T-helper 2 cell treated with Interferon-gamma antibody and Interleukin-4, amounts not matched to agents 100 ng/mL and 5 ng/mL, for 36 hours (primary cell): ENCODE results near the gene ZBTB3. TPM values are rescaled to one million over a fixed set of nuclear protein-coding genes. Genes with fewer than 3 reads are reported as not detected.
"Not testable (repeated sequence)": the region's sequence is repeated elsewhere in the genome, so short reads cannot be mapped to it uniquely, and the experiment has no call there.

Source experiments
- intact Hi-C: fragments of 100-400 bp; cut with micrococcal nuclease; formaldehyde crosslinking; loops from one replicate; pipeline ENCODE4 v1.15.1; 2023
- total RNA-seq: library from RNA; stranded (reverse); gene quantifications from 2 replicates; pipeline ENCODE4 v1.2.3, GENCODE V29; 2022

The ZBTB3 gene
- total RNA-seq, 1 donor from 2014 or later: 12.9 TPM

DNA sequence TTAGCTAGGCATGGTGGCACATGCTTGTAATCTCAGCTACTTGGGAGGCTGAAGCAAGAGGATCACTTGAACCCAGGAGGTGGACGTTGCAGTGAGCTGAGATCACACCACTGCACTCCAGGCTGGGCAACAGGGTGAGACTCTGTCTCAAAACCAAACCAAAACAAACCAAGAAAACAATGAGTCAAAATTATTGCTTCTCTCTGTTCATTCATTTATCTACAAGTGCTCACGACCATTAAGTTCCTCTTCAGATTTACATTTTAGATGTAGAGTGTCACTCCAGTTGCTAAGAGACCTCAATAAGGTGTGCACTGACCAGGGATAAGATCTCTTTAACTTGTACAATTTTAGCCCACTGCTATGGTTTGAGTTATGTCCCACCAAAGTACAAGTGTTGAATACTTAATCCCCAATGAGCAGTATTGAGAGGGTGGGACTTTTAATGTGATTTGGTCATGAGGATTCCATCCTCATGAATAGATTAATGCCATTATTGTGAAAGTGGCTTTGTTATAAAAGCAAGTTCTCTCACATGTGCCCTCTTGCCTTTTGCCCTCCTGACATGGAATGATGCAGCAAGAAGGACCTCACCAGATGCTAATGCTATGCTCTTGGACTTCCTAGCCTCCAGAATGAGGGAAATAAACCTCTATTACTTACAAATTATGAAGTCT is 34.5 kb downstream of the ZBTB3 start:
- intact Hi-C loops: no loop called here

DNA sequence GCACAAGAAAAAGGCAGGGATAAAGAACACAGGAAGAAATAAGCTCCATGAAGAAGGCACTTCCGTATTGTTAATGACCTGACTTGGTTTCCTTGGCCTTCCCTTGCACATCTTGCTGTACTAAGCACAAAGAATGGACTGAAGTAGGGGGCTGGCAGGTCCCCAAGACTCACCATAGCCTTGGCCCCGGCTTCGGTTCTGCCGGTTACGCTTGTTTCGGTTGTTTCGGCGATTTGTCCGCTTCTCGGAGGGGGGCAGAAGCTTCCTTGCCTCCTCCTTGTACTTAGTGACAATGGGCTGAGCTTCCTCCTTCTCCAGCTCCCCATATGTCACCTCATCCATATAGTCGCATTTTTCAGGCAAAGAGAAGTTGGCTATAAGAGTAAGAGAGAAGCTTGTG is 37.1 kb downstream of the ZBTB3 start:
- intact Hi-C loops: no loop called here

DNA sequence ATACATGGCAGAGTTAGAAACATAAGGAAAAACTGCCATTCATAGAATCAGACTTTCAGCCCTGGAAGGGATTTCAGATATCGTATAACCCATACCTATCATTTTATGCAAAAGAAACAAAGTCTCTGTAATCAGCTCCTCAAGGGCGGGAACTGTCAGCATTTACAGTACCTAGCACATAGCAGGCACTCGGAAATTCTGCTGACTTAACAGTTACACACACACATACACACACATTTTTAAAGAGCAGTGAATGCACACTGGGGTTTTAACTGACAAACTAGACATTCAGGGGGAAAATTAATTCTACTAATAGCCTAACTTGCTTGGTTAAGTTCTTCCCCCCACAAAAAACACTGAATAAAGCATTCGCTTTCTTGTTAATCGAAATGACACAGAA is 37.8 kb downstream of the ZBTB3 start:
- intact Hi-C loops: no loop called here

DNA sequence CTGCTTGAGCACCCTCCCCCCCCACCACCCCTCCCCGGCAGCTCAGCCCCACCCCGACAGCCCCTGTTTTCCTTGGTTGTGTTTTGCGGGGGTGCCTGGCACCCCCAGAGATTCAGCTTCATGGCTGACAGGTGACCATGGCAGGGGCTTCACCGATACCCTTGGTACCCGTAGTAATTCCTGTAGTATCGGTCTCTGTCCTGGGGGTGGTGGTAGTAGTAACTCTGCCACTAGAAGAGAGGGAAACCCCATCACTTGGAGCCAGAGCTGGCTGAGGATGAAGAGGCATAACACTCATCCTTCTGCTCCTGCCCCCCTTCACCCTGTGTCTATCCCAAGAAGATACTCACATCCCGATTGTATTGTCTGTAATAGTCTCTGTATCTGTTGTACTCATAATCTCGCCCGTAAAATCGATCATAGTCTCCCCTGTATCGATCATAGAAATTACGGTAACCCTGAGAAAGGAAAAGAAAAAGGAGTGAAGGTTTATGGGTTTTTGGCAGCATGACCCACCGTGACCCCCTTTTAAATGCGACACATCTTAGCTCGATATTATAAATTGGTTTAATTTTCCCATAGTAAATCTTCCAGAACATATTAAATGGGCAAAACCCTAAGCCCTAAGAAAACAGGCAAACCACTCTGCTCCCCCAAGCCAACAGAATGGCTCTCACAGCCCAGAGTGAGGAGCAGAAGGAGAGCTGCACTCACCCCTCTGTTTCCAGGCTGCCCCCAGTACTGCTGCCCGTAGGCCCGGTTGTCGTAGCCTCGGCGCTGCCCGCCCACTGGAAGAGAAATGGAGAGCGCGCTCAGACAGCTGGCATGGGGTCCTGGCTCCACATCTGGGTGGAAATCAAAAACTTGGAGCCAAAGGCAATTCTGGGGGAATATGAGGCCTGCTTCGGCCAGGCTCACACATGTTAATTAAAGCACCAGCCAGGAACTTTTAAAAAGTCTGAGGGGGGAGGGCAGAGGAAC is 38.5 kb downstream of the ZBTB3 start:
- intact Hi-C loops: no loop called here

DNA sequence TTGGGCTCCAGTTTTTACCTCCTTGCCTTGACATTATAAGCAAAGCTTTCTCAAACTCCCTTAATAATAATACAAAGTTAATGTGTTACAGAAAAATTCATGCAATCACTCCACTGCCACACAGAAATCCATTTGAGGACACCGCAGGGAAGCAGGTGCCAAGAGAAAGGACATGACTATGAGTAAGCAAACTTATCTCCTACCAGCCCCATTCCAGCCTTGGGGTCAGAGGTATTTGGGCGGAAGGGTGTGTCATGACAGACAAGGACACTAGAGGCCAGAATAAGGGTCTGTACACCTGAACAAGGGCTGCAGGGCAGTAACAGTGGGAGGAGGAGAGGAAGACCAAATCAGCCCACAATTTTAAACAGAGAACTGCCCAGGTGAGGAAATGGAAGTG is 40.6 kb downstream of the ZBTB3 start:
- intact Hi-C loops: no loop called here

DNA sequence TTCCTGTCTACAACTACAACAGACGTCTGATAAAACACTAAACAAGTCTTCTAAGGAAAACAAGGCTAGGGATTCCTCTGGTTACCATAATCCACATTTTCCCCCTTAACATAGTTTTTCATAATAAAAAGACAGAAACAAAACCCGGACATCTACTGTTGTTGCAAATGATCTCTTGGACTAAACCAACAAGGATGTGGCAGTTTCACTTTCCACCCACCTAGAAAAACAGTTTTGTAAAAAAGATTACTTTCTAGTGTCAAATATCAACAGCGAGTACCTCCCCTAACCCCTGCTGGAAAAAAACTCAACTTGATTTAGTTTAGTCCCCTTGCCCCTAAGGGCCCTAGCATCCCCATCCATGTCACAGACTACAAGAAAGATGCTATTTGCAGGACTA is 41.1 kb downstream of the ZBTB3 start:
- intact Hi-C loops: no loop called here

DNA sequence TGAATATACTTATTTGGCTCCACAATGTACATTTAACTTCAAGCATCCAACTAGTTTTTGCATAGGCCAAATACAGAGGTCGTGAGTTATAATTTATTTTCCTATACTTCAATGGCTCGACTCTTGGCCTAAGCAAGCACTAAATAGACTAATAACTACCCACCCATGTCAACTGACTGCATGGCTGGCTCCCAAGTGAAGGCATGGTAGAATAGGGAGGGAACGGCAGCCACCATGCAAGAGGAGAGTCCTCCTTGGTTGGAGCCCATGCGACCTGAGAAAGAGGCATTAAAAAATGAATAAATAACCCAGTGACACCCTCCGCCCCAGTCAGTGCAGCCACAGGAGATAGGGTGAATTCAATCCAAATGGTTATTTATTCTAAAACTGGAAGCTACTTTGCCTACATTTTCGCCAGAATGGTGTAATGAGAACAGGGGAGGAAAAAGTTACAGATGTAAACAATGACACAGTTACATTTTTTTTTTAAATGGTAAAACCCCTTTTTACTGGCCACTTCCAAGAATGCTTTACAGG is 41.6 kb downstream of the ZBTB3 start:
- intact Hi-C loops: no loop called here

DNA sequence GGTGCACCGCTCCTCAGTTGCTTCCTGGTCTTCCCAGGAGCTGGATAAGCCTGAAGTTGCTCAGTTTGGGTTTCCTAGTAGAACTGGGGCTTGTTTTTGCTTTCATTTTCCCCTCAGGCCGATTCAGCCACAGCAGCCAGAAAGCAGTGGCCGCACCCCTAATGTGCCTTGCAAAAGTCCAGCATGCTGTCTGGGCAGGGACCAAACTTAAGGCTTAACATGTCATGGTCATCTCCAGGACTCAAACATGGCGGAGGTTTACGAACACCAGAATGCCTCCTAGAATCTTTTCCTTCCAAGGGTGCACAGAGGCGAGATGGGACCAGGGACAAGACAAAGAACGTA is 44.0 kb downstream of the ZBTB3 start:
- intact Hi-C loops: no loop called here

DNA sequence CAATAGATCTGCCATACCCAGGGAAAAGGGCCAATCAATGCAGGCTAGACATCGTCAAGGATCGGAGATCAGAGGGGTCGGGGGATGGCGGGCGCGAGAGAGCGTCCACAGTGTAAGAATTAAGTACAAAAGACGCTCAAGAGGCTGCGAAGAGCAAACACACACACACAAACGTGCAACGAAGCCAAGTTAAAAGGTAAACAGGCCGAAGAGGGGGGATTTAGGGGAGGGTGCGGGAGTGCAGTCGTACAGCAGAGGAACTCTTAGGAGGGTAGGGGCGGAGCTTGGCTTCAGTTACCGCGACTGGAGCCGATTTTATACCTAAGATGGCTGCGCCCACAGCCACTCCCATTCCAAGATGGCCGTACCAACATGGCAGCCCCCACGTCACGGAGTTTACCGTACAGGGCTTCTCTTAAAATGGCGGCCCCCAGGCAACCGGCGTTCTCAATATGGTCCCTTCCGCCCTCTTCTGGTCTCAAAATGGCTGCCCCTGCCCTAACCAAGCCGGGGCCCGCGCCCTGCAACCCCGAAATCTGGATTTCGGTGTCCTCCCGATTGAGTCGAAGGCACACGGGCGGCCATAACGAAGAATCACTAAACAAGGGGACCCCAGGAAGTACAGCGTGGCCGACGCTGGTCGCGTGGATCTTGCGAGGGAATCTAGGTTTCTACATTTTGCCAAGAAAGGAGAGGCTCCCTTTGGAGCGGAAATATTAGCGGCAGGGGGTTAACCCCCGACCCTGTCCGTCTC is 44.5 kb downstream of the ZBTB3 start:
- intact Hi-C loops: loop anchor here (1.0 to 5.0 kb wide), 8 partner anchors 18 to 172 kb away; partner anchors contain the start of genes GANAB, HNRNPUL2, LBHD1 and STX5

DNA sequence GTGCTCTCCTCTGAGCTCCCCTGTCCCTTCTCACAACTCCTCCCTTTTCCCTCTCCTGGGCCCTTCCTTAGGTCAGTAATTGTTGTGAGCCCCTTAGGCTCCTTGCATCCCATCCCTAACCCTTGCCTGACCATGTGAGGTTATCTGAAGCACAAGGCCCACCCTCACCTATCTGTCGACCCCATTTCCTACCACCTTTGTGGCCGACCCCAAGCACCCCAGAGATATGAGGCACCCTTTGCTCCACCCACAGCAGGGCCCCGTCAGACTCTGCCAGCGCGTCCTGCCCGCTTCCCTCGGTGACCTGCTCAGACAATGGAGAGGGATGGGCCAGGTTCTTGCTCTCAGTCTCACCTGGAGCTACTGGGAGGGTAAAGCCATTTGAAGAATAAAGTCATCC is 45.2 kb downstream of the ZBTB3 start:
- intact Hi-C loops: loop anchor here (1.0 to 5.0 kb wide), 8 partner anchors 19 to 173 kb away; partner anchors contain the start of genes GANAB, HNRNPUL2, LBHD1 and STX5

DNA sequence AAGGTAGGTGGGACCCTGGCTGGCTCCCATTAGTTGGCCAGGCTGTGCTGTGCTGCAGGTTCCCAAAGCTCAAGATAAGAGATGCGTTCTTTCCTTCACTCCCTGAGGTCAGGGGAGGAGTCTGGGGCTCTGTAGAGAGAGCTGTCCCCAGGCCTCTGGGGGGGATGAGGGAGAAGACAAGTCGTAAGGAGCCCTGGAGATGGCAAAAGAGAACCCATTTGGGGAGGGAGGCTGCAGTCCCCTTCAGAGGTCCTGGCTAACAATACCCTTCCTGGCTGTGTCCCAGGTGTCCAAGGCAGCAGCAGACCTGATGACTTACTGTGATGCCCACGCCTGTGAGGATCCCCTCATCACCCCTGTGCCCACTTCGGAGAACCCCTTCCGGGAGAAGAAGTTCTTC is 45.6 kb downstream of the ZBTB3 start:
- intact Hi-C loops: loop anchor here (2.0 to 5.0 kb wide), 4 partner anchors 36 to 124 kb away; partner anchors contain the start of genes GANAB, LBHD1, STX5 and TEX54

DNA sequence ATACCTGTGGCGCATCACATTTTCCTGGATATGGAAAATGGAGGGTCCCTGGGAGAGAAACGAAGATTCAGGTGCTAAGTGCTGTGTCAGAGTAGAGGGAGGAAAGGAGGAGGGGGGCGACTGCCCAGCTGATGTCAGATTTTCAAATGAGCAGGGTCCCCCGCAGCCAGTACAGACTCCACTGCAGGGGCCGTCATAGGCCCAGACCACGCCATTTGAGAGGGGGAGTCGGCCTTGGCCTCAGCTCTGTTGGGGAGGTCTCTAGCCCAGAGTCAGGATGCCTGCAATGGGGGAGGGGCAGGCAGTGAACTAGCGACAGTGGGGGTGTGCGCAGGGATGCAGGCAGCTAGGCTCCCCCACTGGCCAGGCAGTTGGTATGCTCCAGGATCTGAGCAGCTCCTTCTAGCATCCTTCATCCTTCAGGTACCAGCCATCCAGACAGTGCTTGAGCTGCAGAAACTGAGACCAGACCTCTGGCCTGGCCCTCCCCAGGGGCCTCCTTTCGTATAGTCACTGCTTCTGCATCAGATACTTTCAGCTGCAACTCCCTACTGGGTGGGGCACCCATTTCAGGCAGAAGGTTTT is 46.6 kb downstream of the ZBTB3 start, which contains the start of the genes BSCL2 and GNG3:
Gene BSCL2 (minus strand): TSS at position 148 of the 585 bp plus-strand sequence. CDS start 229 bp downstream, outside the sequence.
Gene GNG3 (plus strand): TSS at position 400 of the 585 bp plus-strand sequence. CDS start 620 bp downstream, outside the sequence.
- intact Hi-C loops: loop anchor here (5.0 kb wide), 3 partner anchors 35 to 125 kb away; partner anchors contain the start of genes LBHD1, STX5, TEX54 and TUT1

DNA sequence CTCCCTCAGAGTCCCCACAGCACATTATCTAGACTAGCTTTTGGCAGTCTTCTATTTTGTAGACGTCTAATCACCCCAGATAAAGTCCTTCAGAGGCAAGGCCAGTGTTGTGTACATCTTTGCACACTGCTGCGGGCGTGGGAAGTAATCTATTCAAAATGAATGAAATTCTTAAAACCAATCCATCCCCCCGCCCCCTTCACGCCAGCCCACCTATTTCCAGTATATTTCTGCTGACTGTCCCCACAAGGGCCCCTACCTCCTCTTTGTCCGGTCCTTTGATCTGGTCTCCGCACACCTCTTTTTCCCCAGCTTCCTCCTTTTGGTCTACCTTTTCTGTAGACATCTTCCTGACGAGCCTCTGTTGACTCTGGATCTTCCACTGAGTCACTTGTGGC is 47.1 kb downstream of the ZBTB3 start:
- intact Hi-C loops: loop anchor here (5.0 kb wide), 3 partner anchors 35 to 125 kb away; partner anchors contain the start of genes LBHD1, STX5, TEX54 and TUT1

DNA sequence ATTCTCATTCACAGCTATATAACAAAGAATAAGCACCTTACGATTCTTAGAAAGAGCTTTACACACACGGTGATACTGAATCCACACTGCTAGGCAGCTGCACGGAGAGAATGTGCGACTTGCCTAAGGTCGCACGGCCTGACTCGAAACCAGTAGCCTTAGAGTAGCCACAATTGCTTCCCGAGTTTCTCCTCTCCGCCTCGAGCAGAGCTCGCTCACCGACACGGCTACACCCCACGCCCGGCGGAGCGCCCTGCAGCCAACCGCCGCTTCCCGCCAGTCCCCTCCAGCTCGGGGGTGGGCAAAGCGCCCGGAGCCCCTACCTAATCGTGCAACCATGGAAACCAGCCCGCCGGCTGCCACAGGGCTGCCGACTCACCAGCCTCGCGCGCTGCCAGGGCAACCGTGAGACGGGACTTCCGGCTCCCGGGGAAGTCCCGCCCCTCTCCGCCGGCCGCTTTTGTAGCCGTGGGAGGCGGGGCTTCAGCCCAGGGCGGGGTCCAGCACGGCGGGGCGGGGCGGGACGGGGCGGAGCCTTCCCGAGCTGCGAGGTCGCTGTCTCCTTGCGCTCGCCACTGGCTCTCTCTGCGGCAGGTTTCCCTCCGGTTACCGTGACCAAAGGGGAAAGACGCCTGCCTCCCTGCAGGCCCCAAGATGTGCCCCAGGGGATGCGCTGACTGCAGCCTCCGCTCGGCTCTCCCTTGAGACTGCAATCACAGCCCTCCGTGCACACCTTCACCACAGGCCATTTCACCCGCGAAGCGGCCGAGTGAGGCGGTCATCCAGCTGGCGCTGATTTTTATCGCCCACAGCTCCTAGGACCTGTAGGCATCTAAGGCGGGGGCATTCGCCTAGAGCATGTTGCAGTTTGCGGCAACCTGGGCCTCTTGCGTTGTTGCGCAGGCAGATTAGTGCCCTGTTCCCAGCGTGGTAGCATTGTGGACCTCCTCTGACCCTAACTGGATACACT is 47.8 kb downstream of the ZBTB3 start:
- intact Hi-C loops: loop anchor here (5.0 kb wide), 3 partner anchors 34 to 126 kb away; partner anchors contain the start of genes LBHD1, STX5, TEX54 and TUT1

DNA sequence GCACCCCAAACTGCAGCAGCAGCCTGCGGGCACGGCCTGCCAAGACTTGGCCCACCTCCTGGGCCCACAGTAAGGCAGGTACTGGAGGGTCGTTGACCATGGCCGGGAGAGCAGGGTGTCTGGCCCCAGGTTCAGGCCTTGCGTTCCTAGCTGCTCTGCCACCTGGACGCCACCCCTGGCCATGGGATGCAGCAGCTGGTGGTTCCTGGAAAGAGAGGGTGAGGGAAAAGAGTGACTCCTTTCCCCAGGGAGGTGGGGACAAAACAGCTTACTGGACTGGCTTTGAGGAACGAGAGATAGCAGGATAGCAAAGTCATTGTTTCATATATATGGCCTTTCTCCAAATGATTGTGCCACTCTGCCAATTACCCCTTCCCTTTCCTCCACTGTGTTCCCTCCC is 48.5 kb downstream of the ZBTB3 start:
- intact Hi-C loops: loop anchor here (5.0 kb wide), 3 partner anchors 33 to 127 kb away; partner anchors contain the start of genes LBHD1, STX5, TEX54 and TUT1

DNA sequence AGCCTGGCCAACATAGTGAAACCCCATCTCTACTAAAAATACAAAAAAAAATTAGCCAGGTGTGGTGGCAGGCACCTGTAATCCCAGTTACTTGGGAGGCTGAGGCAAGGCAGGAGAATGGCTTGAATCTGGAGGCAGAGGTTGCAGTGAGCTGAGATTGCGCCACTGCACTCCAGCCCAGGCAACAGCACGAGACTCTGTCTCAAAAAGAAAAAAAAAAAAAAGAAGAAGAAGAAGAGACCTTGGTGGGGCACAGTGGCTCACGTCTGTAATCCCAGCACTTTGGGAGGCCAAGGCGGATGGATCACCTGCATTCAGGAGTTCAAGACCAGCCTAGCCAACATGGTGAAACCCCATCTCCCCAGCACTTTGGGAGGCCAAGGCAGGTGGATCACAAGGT is 50.0 kb downstream of the ZBTB3 start:
- intact Hi-C loops: not testable (repeated sequence)

DNA sequence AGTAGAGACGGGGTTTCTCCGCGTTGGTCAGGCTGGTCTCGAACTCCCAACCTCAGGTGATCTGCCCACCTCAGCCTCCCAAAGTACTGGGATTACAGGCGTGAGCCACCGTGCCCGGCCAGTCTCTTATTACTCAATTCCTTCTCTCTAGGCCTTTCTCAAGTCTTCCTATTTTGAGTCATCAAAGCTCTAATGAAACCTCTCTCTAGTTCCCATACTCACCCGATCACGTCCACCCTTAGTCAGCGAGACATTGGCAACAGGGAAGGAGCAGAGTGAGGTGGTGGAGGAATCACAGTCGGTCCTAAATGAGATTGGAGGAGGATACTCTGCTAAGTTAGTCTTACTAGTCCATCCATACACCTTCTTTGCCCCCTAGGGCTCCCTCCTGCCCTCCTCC is 51.7 kb downstream of the ZBTB3 start:
- intact Hi-C loops: no loop called here
